H1 (cell line): ENCODE measurements around the gene SPRR1B. TPM values are rescaled to one million over a fixed set of nuclear protein-coding genes. Genes with fewer than 3 reads are reported as not detected.

Source experiments
- polyA plus RNA-seq, 7 experiments: library from polyadenylated mRNA; depleted of rRNA in 3 of 7; stranded (reverse) in 5 of 7; unstranded in 2 of 7; fragments of >200 nt in 5 of 7; fragments of 200-250 nt in 2 of 7; gene quantifications; 1 replicate in 5 of 7; 2 replicates in 1 of 7; 4 replicates in 1 of 7; pipeline versions ENCODE4 v1.2.1 to v1.2.3, GENCODE V29; 2011 to 2013; ENCODE audit warnings: missing spikeins in 2 of 7, mixed read lengths in 2 of 7
- small RNA-seq: library from polyadenylated mRNA; stranded (forward); fragments of <200 nt; extraction: miRNeasy Mini kit (QIAGEN cat#:217004); gene quantifications from one replicate; pipeline ENCODE3, GENCODE V24; 2013; ENCODE audit not compliant: insufficient read depth
- total RNA-seq: library from RNA; stranded (reverse); fragmentation: NEBNext Ultra II Directional; extraction: Animal tissue kit (Norgen Biotek cat#: 25700); gene quantifications from 2 replicates; pipeline ENCODE4 v1.2.1, GENCODE V29; 2021

The SPRR1B gene
- total and polyA plus RNA-seq, 2 of the 8 experiments (the other 6 are each of a cell fraction or from before 2014, with no cell fraction given), result 0.23 TPM; not detected in 1

Small RNA genes lying within 50 kb of the gene (small RNA-seq; reads per million reads assigned to genes)
- gene AL356867.1, result not detected
- not detected for gene RF00322
- not detected for gene SPRR1A

Other genes starting within 250 kb of the SPRR1B start
- gene LCE1E, start 244.9 kb upstream of the SPRR1B start, total RNA-seq, result not detected in 2 replicates
- not detected in 2 replicates for gene LCE1E, start 244.9 kb upstream of the SPRR1B start, polyA plus RNA-seq (2011; rRNA removed)
- gene LCE1D, start 234.5 kb upstream of the SPRR1B start, total RNA-seq, result not detected in 2 replicates
- not detected in 2 replicates for gene LCE1D, start 234.5 kb upstream of the SPRR1B start, polyA plus RNA-seq (2011; rRNA removed)
- gene LCE1C, start 224.6 kb upstream of the SPRR1B start, total RNA-seq, result not detected in 2 replicates
- gene LCE1C, start 224.6 kb upstream of the SPRR1B start, polyA plus RNA-seq (2011; rRNA removed), result not detected in 2 replicates
- gene LCE1B, start 219.2 kb upstream of the SPRR1B start, total RNA-seq, result not detected in 2 replicates
- not detected in 2 replicates for gene LCE1B, start 219.2 kb upstream of the SPRR1B start, polyA plus RNA-seq (2011; rRNA removed)
- not detected in 2 replicates for gene LCE1A, start 203.7 kb upstream of the SPRR1B start, total RNA-seq
- gene LCE1A, start 203.7 kb upstream of the SPRR1B start, polyA plus RNA-seq (2011; rRNA removed), result not detected in 2 replicates
- gene LCE6A, start 188.3 kb upstream of the SPRR1B start, total RNA-seq, result not detected in 2 replicates
- gene LCE6A, start 188.3 kb upstream of the SPRR1B start, polyA plus RNA-seq (2011; rRNA removed), result not detected in 2 replicates
- gene LCE7A, start 171.2 kb upstream of the SPRR1B start, total RNA-seq, result not detected in 2 replicates
- gene LCE7A, start 171.2 kb upstream of the SPRR1B start, polyA plus RNA-seq (2011; rRNA removed), result not detected in 2 replicates
- gene SMCP, start 152.9 kb upstream of the SPRR1B start, total RNA-seq, result not detected in 2 replicates
- not detected in 2 replicates for gene SMCP, start 152.9 kb upstream of the SPRR1B start, polyA plus RNA-seq (2011; rRNA removed)
- not detected in 2 replicates for gene IVL, start 122.7 kb upstream of the SPRR1B start, total RNA-seq
- gene IVL, start 122.7 kb upstream of the SPRR1B start, polyA plus RNA-seq (2011; rRNA removed), result not detected in 2 replicates
- not detected in 2 replicates for gene SPRR5, start 84.0 kb upstream of the SPRR1B start, total RNA-seq
- gene SPRR5, start 84.0 kb upstream of the SPRR1B start, polyA plus RNA-seq (2011; rRNA removed), result not detected in 2 replicates
- gene SPRR4, start 60.6 kb upstream of the SPRR1B start, total RNA-seq, result not detected in 2 replicates
- gene SPRR4, start 60.6 kb upstream of the SPRR1B start, polyA plus RNA-seq (2011; rRNA removed), result not detected in 2 replicates
- gene SPRR1A, start 47.1 kb upstream of the SPRR1B start, total RNA-seq, result not detected in 2 replicates
- not detected in 2 replicates for gene SPRR1A, start 47.1 kb upstream of the SPRR1B start, polyA plus RNA-seq (2011; rRNA removed)
- not detected in 2 replicates for gene SPRR3, start 29.5 kb upstream of the SPRR1B start, total RNA-seq
- gene SPRR3, start 29.5 kb upstream of the SPRR1B start, polyA plus RNA-seq (2011; rRNA removed), result not detected in 2 replicates
- not detected in 2 replicates for gene SPRR2D, start 9.9 kb downstream of the SPRR1B start, total RNA-seq
- not detected in 2 replicates for gene SPRR2D, start 9.9 kb downstream of the SPRR1B start, polyA plus RNA-seq (2011; rRNA removed)
- not detected in 2 replicates for gene SPRR2A, start 26.3 kb downstream of the SPRR1B start, total RNA-seq
- not detected in 2 replicates for gene SPRR2A, start 26.3 kb downstream of the SPRR1B start, polyA plus RNA-seq (2011; rRNA removed)
- not detected in 2 replicates for gene SPRR2B, start 40.4 kb downstream of the SPRR1B start, total RNA-seq
- gene SPRR2B, start 40.4 kb downstream of the SPRR1B start, polyA plus RNA-seq (2011; rRNA removed), result not detected in 2 replicates
- not detected in 2 replicates for gene SPRR2E, start 63.3 kb downstream of the SPRR1B start, total RNA-seq
- not detected in 2 replicates for gene SPRR2E, start 63.3 kb downstream of the SPRR1B start, polyA plus RNA-seq (2011; rRNA removed)
- 1.0 and 1.1 TPM in 2 replicates for gene SPRR2F, start 82.3 kb downstream of the SPRR1B start, total RNA-seq
- gene SPRR2F, start 82.3 kb downstream of the SPRR1B start, polyA plus RNA-seq (2011; rRNA removed), result 0.49 and 0.50 TPM in 2 replicates
- gene SPRR2G, start 119.7 kb downstream of the SPRR1B start, total RNA-seq, result not detected in 2 replicates
- not detected in 2 replicates for gene SPRR2G, start 119.7 kb downstream of the SPRR1B start, polyA plus RNA-seq (2011; rRNA removed)
- gene LELP1, start 172.2 kb downstream of the SPRR1B start, total RNA-seq, result not detected in 2 replicates
- gene LELP1, start 172.2 kb downstream of the SPRR1B start, polyA plus RNA-seq (2011; rRNA removed), result not detected in 2 replicates
- not detected in 2 replicates for gene PRR9, start 186.4 kb downstream of the SPRR1B start, total RNA-seq
- not detected in 2 replicates for gene PRR9, start 186.4 kb downstream of the SPRR1B start, polyA plus RNA-seq (2011; rRNA removed)
- gene LORICRIN, start 228.5 kb downstream of the SPRR1B start, total RNA-seq, result not detected in 2 replicates
- 0.08 TPM in 1 of 2 replicates, not detected in the other for gene LORICRIN, start 228.5 kb downstream of the SPRR1B start, polyA plus RNA-seq (2011; rRNA removed)